CD4-positive, CD25-positive, alpha-beta regulatory T cell (primary cell): Measurements from ENCODE around the gene RNF123. TPM values are rescaled to one million over a fixed set of nuclear protein-coding genes. Genes with fewer than 3 reads are reported as not detected.

ENCODE experiments used
- ATAC-seq, 2 donors: fragments of 150-1000 bp; cut with Tn5 transposase; one replicate each; pipeline ENCODE4 v1.10.0; 2021; ENCODE audit warnings: low read depth in 2 of 2, moderate number of reproducible peaks in 2 of 2, moderate library complexity in 1 of 2
- DNase-seq, 3 donors: peaks; one replicate each; pipeline versions ENCODE4 v3.0.0 to v3.0.0-alpha.2; 2012 to 2022; ENCODE audit warnings: mixed read lengths in 1 of 3
- H3K27ac ChIP-seq: one replicate; pipeline ENCODE4 v1.7.0; 2013; ENCODE audit warnings: mild to moderate bottlenecking, low read length; ENCODE audit not compliant: insufficient read depth, poor library complexity, severe bottlenecking
- H3K27me3 ChIP-seq: one replicate; pipeline ENCODE4 v1.7.0; 2013; ENCODE audit warnings: low read length; ENCODE audit not compliant: control insufficient read depth, insufficient read depth
- H3K36me3 ChIP-seq: one replicate; pipeline ENCODE4 v1.7.0; 2013; ENCODE audit warnings: mild to moderate bottlenecking, low read length, moderate library complexity; ENCODE audit not compliant: control insufficient read depth, insufficient read depth
- H3K4me1 ChIP-seq: 2 replicates; pipeline ENCODE4 v1.7.0; 2013; ENCODE audit warnings: mild to moderate bottlenecking, low read length; ENCODE audit not compliant: insufficient read depth, control insufficient read depth, poor library complexity, severe bottlenecking
- H3K4me3 ChIP-seq: one replicate; pipeline ENCODE4 v1.7.0; 2013; ENCODE audit warnings: low read depth, mild to moderate bottlenecking, low read length, moderate library complexity
- H3K9me3 ChIP-seq, 2 experiments: 1 replicate in 1 of 2; 2 replicates in 1 of 2; pipeline ENCODE4 v1.7.0; 2013; ENCODE audit warnings: low read length in 2 of 2, mild to moderate bottlenecking in 1 of 2, moderate library complexity in 1 of 2; ENCODE audit not compliant: control insufficient read depth in 2 of 2
- H3K27ac Mint-ChIP-seq, 3 donors: one replicate each; pipeline ENCODE4 v1.8.0; 2020 to 2022; ENCODE audit warnings: mild to moderate bottlenecking in 3 of 3, mixed read lengths in 3 of 3, moderate library complexity in 2 of 3
- H3K27me3 Mint-ChIP-seq: one replicate; pipeline ENCODE4 v1.8.0; 2022; ENCODE audit warnings: mild to moderate bottlenecking, mixed read lengths
- H3K36me3 Mint-ChIP-seq: one replicate; pipeline ENCODE4 v1.8.0; 2020; ENCODE audit warnings: mixed read lengths
- H3K4me1 Mint-ChIP-seq, 4 donors: one replicate each; pipeline ENCODE4 v1.8.0; 2020 to 2022; ENCODE audit warnings: mixed read lengths in 4 of 4, mild to moderate bottlenecking in 1 of 4
- H3K4me3 Mint-ChIP-seq, 4 donors: one replicate each; pipeline ENCODE4 v1.8.0; 2020 to 2022; ENCODE audit warnings: mild to moderate bottlenecking in 4 of 4, mixed read lengths in 4 of 4, moderate library complexity in 3 of 4
- H3K9me3 Mint-ChIP-seq, 7 donors: one replicate each; pipeline ENCODE4 v1.8.0; 2020 to 2022; ENCODE audit warnings: mixed read lengths in 7 of 7, mild to moderate bottlenecking in 3 of 7, moderate library complexity in 2 of 7
- polyA plus RNA-seq, 4 donors: library from polyadenylated mRNA; unstranded; fragments of 300-500 nt; fragmentation: Illumina TruSeq; gene quantifications; one replicate each; pipeline ENCODE4 v1.2.3, GENCODE V29; 2021
- total RNA-seq: library from RNA; stranded (reverse); gene quantifications from one replicate; pipeline ENCODE4 v1.2.3, GENCODE V29; 2022

Gene RNF123
- total and polyA plus RNA-seq, 5 donors from 2014 or later, result 9.8 to 47.1 (median 13.6) TPM

- Histone ChIP-seq H3K27ac (no peak overlapping the region), H3K4me1 (no peaks in the 10 kb centered on the region), H3K9me3 (no peaks in the 10 kb centered on the region), H3K36me3 (no peaks in the 10 kb centered on the region), H3K4me3 (no peak overlapping the region), H3K27me3 (no peaks in the 10 kb centered on the region)
- H3K9me3 Mint-ChIP-seq, result peaks cover 0 to 2% (median 0%) of the 10 kb centered on the region in 7 donors
- ATAC-seq (no peak), DNase-seq (no peak)
- H3K36me3 Mint-ChIP-seq, result no peaks in the 10 kb centered on the region
- H3K27ac Mint-ChIP-seq, result peak overlapping the region in 1 of 3 donors; percentile 31
- H3K27me3 Mint-ChIP-seq, result peaks cover 9% of the 10 kb centered on the region
- H3K4me1 Mint-ChIP-seq, result no peaks in the 10 kb centered on the region
- H3K4me3 Mint-ChIP-seq, result no peak overlapping the region
Measured at GRCh38 chr3:49654176-49654825, 35.1 kb upstream of the RNF123 start.

DNA sequence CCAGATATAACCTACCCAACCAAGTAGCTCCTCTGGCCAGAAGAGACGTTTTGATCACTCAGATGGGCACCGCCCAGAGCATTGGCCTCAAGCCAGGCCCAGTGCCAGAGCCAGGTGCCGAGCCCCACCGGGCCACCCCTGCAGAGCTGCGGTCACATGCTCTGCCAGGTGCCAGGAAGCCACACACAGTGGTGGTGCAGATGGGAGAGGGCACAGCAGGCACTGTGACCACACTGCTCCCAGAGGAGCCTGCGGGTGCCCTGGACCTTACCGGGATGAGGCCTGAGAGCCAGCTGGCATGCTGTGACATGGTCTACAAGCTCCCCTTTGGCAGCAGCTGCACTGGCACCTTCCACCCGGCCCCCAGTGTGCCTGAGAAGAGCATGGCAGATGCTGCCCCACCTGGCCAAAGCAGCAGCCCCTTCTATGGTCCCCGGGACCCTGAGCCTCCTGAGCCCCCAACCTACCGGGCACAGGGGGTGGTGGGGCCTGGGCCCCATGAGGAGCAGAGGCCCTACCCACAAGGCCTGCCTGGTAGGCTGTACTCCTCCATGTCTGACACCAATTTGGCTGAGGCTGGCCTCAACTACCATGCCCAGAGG is 34.3 kb upstream of the RNF123 start:
- Mint-ChIP-seq H3K36me3 (no peaks in the 10 kb centered on the region), H3K27me3 (peaks cover 9% of the 10 kb centered on the region), H3K27ac (no peak overlapping the region), H3K9me3 (peaks cover 0 to 2% (median 0%) of the 10 kb centered on the region in 7 donors), H3K4me1 (no peaks in the 10 kb centered on the region), H3K4me3 (no peak overlapping the region)
- Histone ChIP-seq H3K4me3 (no peak overlapping the region), H3K9me3 (no peaks in the 10 kb centered on the region), H3K27me3 (no peaks in the 10 kb centered on the region), H3K4me1 (no peaks in the 10 kb centered on the region), H3K27ac (no peak overlapping the region), H3K36me3 (no peaks in the 10 kb centered on the region)
- DNase-seq (no peak), ATAC-seq (no peak)

GRCh38 chr3:49655731-49656285 is 33.5 kb upstream of the RNF123 start:
- Mint-ChIP-seq H3K4me3 (no peak overlapping the region), H3K27ac (no peak overlapping the region), H3K9me3 (peaks cover 0 to 2% (median 0%) of the 10 kb centered on the region in 7 donors), H3K36me3 (no peaks in the 10 kb centered on the region), H3K27me3 (peaks cover 9% of the 10 kb centered on the region), H3K4me1 (no peaks in the 10 kb centered on the region)
- Histone ChIP-seq H3K27me3 (no peaks in the 10 kb centered on the region), H3K4me3 (no peak overlapping the region), H3K9me3 (no peaks in the 10 kb centered on the region), H3K4me1 (no peaks in the 10 kb centered on the region), H3K36me3 (no peaks in the 10 kb centered on the region), H3K27ac (no peak overlapping the region)
- ATAC-seq (no peak), DNase-seq (no peak)

- no peak overlapping the region for H3K27ac ChIP-seq
- Mint-ChIP-seq H3K27ac (no peak overlapping the region), H3K9me3 (peaks cover 0 to 2% (median 0%) of the 10 kb centered on the region in 7 donors), H3K4me3 (no peak overlapping the region), H3K27me3 (peaks cover 14% of the 10 kb centered on the region), H3K4me1 (no peaks in the 10 kb centered on the region), H3K36me3 (no peaks in the 10 kb centered on the region)
- H3K36me3 ChIP-seq, result no peaks in the 10 kb centered on the region
- H3K4me1 ChIP-seq, result no peaks in the 10 kb centered on the region
- no peak for DNase-seq
- no peak overlapping the region for H3K4me3 ChIP-seq
- H3K9me3 ChIP-seq, result no peaks in the 10 kb centered on the region
- H3K27me3 ChIP-seq, result no peaks in the 10 kb centered on the region
- ATAC-seq, result no peak
Measured at GRCh38 chr3:49656541-49657112, 32.7 kb upstream of the RNF123 start.

DNA sequence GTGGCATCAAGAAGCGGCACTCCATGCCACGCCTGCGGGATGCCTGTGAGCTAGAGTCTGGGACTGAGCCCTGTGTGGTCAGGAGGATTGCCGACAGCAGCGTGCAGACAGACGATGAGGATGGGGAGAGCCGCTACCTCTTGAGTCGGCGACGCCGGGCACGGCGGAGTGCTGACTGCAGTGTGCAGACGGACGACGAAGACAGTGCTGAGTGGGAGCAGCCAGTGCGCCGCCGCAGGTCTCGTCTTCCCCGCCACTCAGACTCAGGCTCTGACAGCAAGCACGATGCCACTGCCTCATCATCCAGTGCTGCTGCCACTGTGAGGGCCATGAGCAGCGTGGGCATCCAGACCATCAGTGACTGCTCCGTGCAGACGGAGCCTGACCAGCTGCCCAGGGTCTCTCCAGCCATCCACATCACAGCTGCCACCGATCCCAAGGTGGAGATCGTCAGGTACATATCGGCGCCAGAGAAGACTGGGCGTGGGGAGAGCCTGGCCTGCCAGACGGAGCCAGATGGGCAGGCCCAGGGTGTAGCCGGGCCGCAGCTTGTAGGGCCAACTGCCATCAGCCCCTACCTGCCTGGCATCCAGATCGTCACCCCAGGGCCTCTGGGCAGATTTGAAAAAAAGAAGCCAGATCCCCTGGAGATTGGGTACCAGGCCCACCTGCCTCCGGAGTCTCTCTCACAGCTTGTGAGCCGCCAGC is 32.0 kb upstream of the RNF123 start:
- Mint-ChIP-seq H3K4me3 (no peak overlapping the region), H3K9me3 (peaks cover 0 to 2% (median 0%) of the 10 kb centered on the region in 7 donors), H3K4me1 (no peaks in the 10 kb centered on the region), H3K36me3 (no peaks in the 10 kb centered on the region), H3K27me3 (peaks cover 15% of the 10 kb centered on the region), H3K27ac (no peak overlapping the region)
- H3K27me3 ChIP-seq, result no peaks in the 10 kb centered on the region
- H3K9me3 ChIP-seq, result no peaks in the 10 kb centered on the region
- no peak overlapping the region for H3K4me3 ChIP-seq
- no peaks in the 10 kb centered on the region for H3K36me3 ChIP-seq
- no peak overlapping the region for H3K27ac ChIP-seq
- ATAC-seq (no peak), DNase-seq (no peak)
- no peaks in the 10 kb centered on the region for H3K4me1 ChIP-seq

DNA sequence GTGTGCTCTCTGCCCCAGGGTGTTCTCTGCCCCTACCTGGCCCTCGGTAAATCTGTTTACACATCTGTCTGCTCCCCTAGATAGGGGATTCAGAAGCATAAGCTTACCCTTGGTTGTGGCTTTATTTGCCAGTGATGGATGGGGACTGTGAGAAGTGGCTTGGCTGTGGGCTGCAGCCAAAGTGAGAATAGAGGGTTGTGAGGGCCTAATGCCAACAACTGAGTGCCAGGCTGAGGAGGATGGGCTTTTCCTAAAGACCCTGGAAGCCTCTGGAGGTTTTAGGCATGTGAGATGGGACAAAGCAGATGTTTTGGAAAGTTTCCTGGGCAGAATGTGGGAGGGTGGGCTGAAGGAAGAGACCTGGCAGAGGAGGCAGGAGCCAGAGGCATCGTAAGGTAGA is 30.6 kb upstream of the RNF123 start:
- Histone ChIP-seq H3K27ac (no peak overlapping the region), H3K36me3 (no peaks in the 10 kb centered on the region), H3K27me3 (no peaks in the 10 kb centered on the region), H3K4me1 (no peaks in the 10 kb centered on the region), H3K9me3 (no peaks in the 10 kb centered on the region), H3K4me3 (no peak overlapping the region)
- no peak overlapping the region for H3K4me3 Mint-ChIP-seq
- ATAC-seq, result no peak
- peaks cover 0 to 2% (median 0%) of the 10 kb centered on the region in 7 donors for H3K9me3 Mint-ChIP-seq
- H3K4me1 Mint-ChIP-seq, result no peaks in the 10 kb centered on the region
- no peak for DNase-seq
- peak overlapping the region in 1 of 3 donors; percentile 4 for H3K27ac Mint-ChIP-seq
- H3K36me3 Mint-ChIP-seq, result no peaks in the 10 kb centered on the region
- peaks cover 15% of the 10 kb centered on the region for H3K27me3 Mint-ChIP-seq

DNA sequence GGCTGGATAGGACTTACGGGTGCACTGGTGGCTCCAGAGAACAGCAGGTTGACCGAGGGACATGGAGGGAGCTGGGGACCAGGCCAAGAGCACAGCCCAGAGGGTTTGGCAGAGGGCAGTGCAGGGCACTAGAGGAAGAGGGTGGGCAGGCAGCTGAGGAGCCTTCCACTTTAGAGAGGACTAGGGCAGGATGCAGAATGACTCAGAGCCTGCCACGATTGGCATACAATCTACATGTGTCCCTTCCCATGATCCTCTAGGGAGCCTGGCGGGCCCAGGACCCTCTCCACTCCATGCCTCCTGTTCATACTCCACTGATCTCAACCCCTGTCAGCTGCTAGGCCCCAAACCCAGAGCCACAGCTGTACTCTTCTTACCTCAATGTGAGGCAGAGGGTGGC is 29.6 kb upstream of the RNF123 start:
- ATAC-seq (no peak), DNase-seq (no peak)
- Histone ChIP-seq H3K9me3 (no peaks in the 10 kb centered on the region), H3K27me3 (no peaks in the 10 kb centered on the region), H3K4me3 (no peak overlapping the region), H3K36me3 (no peaks in the 10 kb centered on the region), H3K4me1 (no peaks in the 10 kb centered on the region), H3K27ac (no peak overlapping the region)
- no peak overlapping the region for H3K4me3 Mint-ChIP-seq
- H3K4me1 Mint-ChIP-seq, result no peaks in the 10 kb centered on the region
- H3K27me3 Mint-ChIP-seq, result peaks cover 15% of the 10 kb centered on the region
- no peak overlapping the region for H3K27ac Mint-ChIP-seq
- peaks cover 0 to 2% (median 0%) of the 10 kb centered on the region in 7 donors for H3K9me3 Mint-ChIP-seq
- no peaks in the 10 kb centered on the region for H3K36me3 Mint-ChIP-seq
